Measurements from ENCODE around the gene RNF26. TPM values are rescaled to one million over a fixed set of nuclear protein-coding genes. Genes with fewer than 3 reads are reported as not detected.

The RNF26 gene
- total and polyA plus RNA-seq, 10 of the 15 experiments (the other 5 are each of a cell fraction or from before 2014, with no cell fraction given) = 2.8 to 54.5 (median 17.7) TPM

DNA sequence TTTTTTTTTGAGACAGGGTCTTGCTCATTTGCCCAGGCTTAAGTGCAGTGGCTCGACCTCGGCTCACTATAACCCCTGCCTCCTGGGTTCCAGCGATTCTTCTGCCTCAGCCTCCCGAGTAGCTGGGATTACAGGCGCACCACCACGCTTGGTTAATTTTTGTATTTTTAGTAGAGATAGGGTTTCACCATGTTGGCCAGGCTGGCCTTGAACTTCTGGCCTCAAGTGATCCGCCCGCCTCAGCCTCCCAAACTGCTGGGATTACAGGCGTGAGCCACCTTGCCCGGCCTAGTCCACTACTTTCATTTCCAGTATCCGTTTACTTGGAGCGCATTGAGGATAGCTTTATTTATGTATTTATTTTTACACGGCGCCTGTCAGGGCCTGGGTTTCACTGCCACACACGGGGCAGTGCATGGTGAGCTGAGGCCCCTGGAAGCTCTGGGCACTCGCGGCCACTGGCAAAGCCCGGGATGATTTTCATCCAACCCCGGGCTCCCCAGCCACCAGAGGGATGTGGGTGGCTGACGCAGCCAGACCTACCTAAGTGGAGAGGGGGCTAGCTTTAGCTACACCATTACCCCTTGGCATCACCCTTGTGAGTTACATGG, 11.3 kb upstream of the RNF26 start:
- H4K20me1 ChIP-seq (ENCODE audit: control insufficient read depth, insufficient read depth) = no peaks in the 10 kb centered on the region
- no peak overlapping the region for H3K27ac ChIP-seq (ENCODE audit: control insufficient read depth, insufficient read depth)
- in situ Hi-C loops (cut with MboI) = no loop called here
- no peak for FAIRE-seq
- POLR2A ChIA-PET = interaction anchor here (0.7 to 3.0 kb wide), 9 partner anchors 11 to 266 kb away, joined by 3 to 20 read pairs (median 4); partner anchors contain the start of genes C2CD2L, CBL and RNF26
- H3K36me3 ChIP-seq (ENCODE audit: control insufficient read depth in 2 of 2, insufficient read depth in 2 of 2, low read length in 1 of 2) = no peaks in the 10 kb centered on the region
- WGBS (ENCODE audit: insufficient coverage, insufficient replicate concordance, low lambda C conversion rate, missing lambda C conversion rate) = 78% methylated on average over 20 of the region's 20 CpGs
- intact Hi-C loops (cut with micrococcal nuclease; ENCODE audit: unreplicated experiment) = loop anchor here (2.0 to 5.0 kb wide), 6 partner anchors 116 to 396 kb away; partner anchors contain the start of genes ABCG4, BCL9L, CBL and NLRX1
- CTCF ChIA-PET = interaction anchor here (0.7 to 5.6 kb wide), 38 partner anchors 8 to 400 kb away, joined by 3 to 88 read pairs (median 8); partner anchors contain the start of genes C2CD2L, CBL, DPAGT1 and HMBS
- TF ChIP-seq MYB (IDR thresholded peaks at IDR 0.05; ENCODE audit: borderline replicate concordance, low read depth, low read length) (no peak), EGR1 (IDR thresholded peaks at IDR 0.05; ENCODE audit: borderline replicate concordance in 1 of 2, low read depth in 2 of 2, low read length in 2 of 2) (0 out of 3 replicates have a peak, but pooled peaks of 1 of the 2 experiments have one; percentile 3)
- RAD21 ChIA-PET (ENCODE audit: unreplicated experiment) = interaction anchor here (1.0 to 4.5 kb wide), 12 partner anchors 9 to 531 kb away, joined by 3 to 26 read pairs (median 5); partner anchors contain the start of genes C2CD2L, CBL and HMBS
- no peak for ATAC-seq
- BruUV-seq (replicated peaks) = no TSS peak
- H3K79me2 ChIP-seq (ENCODE audit: control insufficient read depth, insufficient read depth, low read length) = no peaks in the 10 kb centered on the region
- peak overlapping the region; percentile 19; the same call in 1 of the 2 replicates for H2AFZ ChIP-seq (ENCODE audit: control insufficient read depth, low read depth, low read length)
- DNase-seq (ENCODE audit: low read depth, low spot score) = no peak
- no peak overlapping the region for H3K4me3 ChIP-seq
- no peaks in the 10 kb centered on the region for H3K9me3 ChIP-seq (replicated peaks; ENCODE audit: control insufficient read depth, insufficient read depth, low read length)
- SMC1A ChIA-PET (ENCODE audit: uncharacterized antibody, unreplicated experiment) = interaction anchor here (0.6 to 3.0 kb wide), 11 partner anchors 8 to 299 kb away, joined by 3 to 23 read pairs (median 3); partner anchors contain the start of genes CBL and VPS11
- H3K27me3 ChIP-seq (replicated peaks in 1 of 2; ENCODE audit: control insufficient read depth in 2 of 2, insufficient read depth in 2 of 2, low read length in 1 of 2) = no peaks in the 10 kb centered on the region; a peak in 1 of 4 replicates
- no peak overlapping the region for H3K9ac ChIP-seq (ENCODE audit: control insufficient read depth, insufficient read depth, low read length)
- peaks cover 33% of the 10 kb centered on the region for H3K4me1 ChIP-seq (ENCODE audit: control insufficient read depth, insufficient read depth, low read length)
- H3K4me2 ChIP-seq (ENCODE audit: control insufficient read depth, insufficient read depth) = no peak overlapping the region; the same call in 1 of the 2 replicates

DNA sequence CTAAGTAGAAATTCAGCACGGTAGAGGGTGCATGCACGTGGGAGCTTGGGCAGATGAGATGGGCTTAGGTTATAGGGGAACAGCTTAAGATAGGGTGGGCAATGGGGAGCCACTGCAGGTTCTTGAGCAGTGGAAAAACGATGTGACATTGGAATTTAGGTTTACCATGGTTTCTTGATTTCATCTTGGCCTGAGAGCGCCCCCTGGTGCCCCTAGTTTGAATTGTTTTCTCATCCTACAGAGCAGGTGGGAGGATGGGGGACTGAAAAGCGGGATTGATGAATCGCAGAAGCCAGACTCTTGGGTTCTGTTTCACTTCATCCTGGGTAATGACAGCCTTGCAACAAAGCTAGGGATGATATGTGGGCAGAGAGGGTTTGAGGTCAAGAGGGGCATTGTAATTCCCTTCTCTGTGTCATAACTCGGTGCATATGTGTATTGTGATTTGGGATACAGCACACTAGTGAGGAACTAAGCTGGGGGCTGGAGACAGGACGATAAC, 10.7 kb upstream of the RNF26 start:
- peaks cover 27% of the 10 kb centered on the region for H3K4me1 ChIP-seq (ENCODE audit: control insufficient read depth, insufficient read depth, low read length)
- H3K4me2 ChIP-seq (ENCODE audit: control insufficient read depth, insufficient read depth) = no peak overlapping the region; the same call in 1 of the 2 replicates
- no peak overlapping the region for H3K27ac ChIP-seq (ENCODE audit: control insufficient read depth, insufficient read depth)
- H3K79me2 ChIP-seq (ENCODE audit: control insufficient read depth, insufficient read depth, low read length) = no peaks in the 10 kb centered on the region
- no peak for ATAC-seq
- peak overlapping the region; percentile 19; the same call in 1 of the 2 replicates for H2AFZ ChIP-seq (ENCODE audit: control insufficient read depth, low read depth, low read length)
- BruUV-seq (replicated peaks) = no TSS peak
- ChIA-PET SMC1A (ENCODE audit: uncharacterized antibody, unreplicated experiment) (interaction anchor here (0.7 to 3.0 kb wide), 20 partner anchors 8 to 388 kb away, joined by 3 to 23 read pairs (median 3); partner anchors contain the start of genes CBL, HINFP, RNF26 and VPS11), CTCF (interaction anchor here (0.6 to 5.6 kb wide), 56 partner anchors 8 to 554 kb away, joined by 3 to 88 read pairs (median 5); partner anchors contain the start of genes C1QTNF5, CBL, DPAGT1 and HMBS), POLR2A (interaction anchor here (0.6 to 3.0 kb wide), 8 partner anchors 8 to 267 kb away, joined by 3 to 20 read pairs (median 4); partner anchors contain the start of genes CBL and RNF26), RAD21 (ENCODE audit: unreplicated experiment) (interaction anchor here (0.8 to 4.5 kb wide), 16 partner anchors 9 to 256 kb away, joined by 3 to 26 read pairs (median 4); partner anchors contain the start of genes C2CD2L, CBL, HMBS and VPS11)
- H3K9me3 ChIP-seq (replicated peaks; ENCODE audit: control insufficient read depth, insufficient read depth, low read length) = no peaks in the 10 kb centered on the region
- H4K20me1 ChIP-seq (ENCODE audit: control insufficient read depth, insufficient read depth) = no peaks in the 10 kb centered on the region
- intact Hi-C loops (cut with micrococcal nuclease; ENCODE audit: unreplicated experiment) = loop anchor here (2.0 to 5.0 kb wide), 6 partner anchors 116 to 396 kb away; partner anchors contain the start of genes ABCG4, BCL9L, CBL and NLRX1
- H3K27me3 ChIP-seq (replicated peaks in 1 of 2; ENCODE audit: control insufficient read depth in 2 of 2, insufficient read depth in 2 of 2, low read length in 1 of 2) = no peaks in the 10 kb centered on the region
- DNase-seq (ENCODE audit: low read depth, low spot score) = peak; percentile 37
- WGBS (ENCODE audit: insufficient coverage, insufficient replicate concordance, low lambda C conversion rate, missing lambda C conversion rate) = 15% methylated on average over 8 of the region's 8 CpGs
- H3K4me3 ChIP-seq = no peak overlapping the region
- in situ Hi-C loops (cut with MboI) = no loop called here
- H3K36me3 ChIP-seq (ENCODE audit: control insufficient read depth in 2 of 2, insufficient read depth in 2 of 2, low read length in 1 of 2) = no peaks in the 10 kb centered on the region
- no peak overlapping the region for H3K9ac ChIP-seq (ENCODE audit: control insufficient read depth, insufficient read depth, low read length)
- peak; percentile 86 for FAIRE-seq
- TF ChIP-seq SREBF2 (IDR thresholded peaks at IDR 0.05; ENCODE audit: low read length) = no peak
- TF ChIP-seq, protein P1, sequence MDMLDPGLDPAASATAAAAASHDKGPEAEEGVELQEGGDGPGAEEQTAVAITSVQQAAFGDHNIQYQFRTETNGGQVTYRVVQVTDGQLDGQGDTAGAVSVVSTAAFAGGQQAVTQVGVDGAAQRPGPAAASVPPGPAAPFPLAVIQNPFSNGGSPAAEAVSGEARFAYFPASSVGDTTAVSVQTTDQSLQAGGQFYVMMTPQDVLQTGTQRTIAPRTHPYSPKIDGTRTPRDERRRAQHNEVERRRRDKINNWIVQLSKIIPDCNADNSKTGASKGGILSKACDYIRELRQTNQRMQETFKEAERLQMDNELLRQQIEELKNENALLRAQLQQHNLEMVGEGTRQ (IDR thresholded peaks at IDR 0.05; ENCODE audit: borderline replicate concordance, low read depth, low read length) = no peak
- 0 out of 3 replicates have a peak, but pooled peaks have one; percentile 29 for TF ChIP-seq POU2F2 (IDR thresholded peaks at IDR 0.05; ENCODE audit: borderline replicate concordance, low read depth, low read length)
- TF ChIP-seq, protein P2, sequence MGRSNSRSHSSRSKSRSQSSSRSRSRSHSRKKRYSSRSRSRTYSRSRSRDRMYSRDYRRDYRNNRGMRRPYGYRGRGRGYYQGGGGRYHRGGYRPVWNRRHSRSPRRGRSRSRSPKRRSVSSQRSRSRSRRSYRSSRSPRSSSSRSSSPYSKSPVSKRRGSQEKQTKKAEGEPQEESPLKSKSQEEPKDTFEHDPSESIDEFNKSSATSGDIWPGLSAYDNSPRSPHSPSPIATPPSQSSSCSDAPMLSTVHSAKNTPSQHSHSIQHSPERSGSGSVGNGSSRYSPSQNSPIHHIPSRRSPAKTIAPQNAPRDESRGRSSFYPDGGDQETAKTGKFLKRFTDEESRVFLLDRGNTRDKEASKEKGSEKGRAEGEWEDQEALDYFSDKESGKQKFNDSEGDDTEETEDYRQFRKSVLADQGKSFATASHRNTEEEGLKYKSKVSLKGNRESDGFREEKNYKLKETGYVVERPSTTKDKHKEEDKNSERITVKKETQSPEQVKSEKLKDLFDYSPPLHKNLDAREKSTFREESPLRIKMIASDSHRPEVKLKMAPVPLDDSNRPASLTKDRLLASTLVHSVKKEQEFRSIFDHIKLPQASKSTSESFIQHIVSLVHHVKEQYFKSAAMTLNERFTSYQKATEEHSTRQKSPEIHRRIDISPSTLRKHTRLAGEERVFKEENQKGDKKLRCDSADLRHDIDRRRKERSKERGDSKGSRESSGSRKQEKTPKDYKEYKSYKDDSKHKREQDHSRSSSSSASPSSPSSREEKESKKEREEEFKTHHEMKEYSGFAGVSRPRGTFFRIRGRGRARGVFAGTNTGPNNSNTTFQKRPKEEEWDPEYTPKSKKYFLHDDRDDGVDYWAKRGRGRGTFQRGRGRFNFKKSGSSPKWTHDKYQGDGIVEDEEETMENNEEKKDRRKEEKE (IDR thresholded peaks at IDR 0.05) = no peak
- no peak for TF ChIP-seq ZNF207 (IDR thresholded peaks at IDR 0.05; ENCODE audit: borderline replicate concordance)
- TF ChIP-seq MEF2B (IDR thresholded peaks at IDR 0.05; ENCODE audit: partially characterized antibody, poor library complexity, severe bottlenecking) = no peak
- peak; percentile 80; the same call in 1 of the 2 replicates for TF ChIP-seq ZNF217 (IDR thresholded peaks at IDR 0.05)
- TF ChIP-seq BACH1 (IDR thresholded peaks at IDR 0.05; ENCODE audit: borderline replicate concordance) = no peak
